ENCODE measurements around the gene CFDP1.

The CFDP1 gene

DNA sequence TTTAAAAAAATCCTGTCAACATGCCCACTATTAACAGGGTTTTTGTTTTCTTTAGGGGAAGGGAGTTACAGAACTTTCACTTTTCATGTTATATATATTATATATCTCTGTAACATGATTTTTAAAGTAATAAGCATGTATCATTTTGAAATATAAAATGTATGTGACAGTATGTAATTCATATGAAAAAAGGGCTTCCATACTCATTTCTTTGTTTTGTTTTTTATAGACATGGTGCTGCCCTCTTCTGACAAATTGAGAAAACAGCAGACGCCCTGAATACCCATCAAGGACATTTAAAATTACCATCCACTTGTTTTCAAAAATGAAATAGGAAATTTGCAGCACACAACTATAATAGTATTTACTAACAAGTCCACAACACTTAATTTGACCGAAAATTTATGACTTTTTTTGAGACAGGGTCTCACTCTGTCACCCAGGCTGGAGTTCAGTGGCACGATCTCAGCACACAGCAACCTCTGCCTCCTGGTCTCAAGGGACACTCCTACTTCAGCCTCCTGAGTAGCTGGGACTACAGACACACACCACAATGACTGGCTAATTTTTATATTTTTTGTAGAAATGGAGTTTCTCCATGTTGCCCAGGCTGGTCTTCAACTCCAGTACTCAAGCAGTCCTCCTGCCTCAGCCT lies 30.4 kb downstream of the CFDP1 start:
- peak; percentile 29 for DNase-seq

DNA sequence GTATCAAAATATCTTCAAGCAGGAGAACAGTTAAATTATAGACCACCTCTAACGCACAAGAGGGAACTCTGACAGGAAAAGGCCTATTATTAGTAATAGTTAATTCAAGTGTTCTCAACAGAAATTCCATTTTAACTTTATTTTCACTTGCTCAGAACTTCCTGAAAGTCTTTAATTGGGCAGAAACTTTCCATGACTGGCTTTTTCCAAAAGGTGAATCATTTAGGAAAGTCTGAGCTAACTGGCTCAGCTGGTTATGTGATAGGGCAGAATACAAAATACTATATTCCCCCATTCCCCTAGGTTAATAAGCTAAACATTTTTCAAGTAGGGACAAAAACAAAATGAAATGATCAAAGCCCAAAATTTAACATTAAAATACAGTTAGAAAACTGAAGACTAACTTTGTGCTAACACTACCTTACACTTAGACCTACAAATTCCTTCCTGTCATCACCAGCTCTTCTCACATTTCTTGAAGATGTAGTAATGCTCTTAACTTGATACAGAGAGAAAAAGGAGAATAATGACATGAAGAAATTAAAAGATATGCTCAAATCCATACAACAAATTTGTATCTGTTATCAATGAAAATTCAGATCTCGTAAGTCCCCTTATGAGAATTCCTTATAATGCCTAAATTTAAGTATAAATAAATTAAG lies 31.0 kb downstream of the CFDP1 start:
- no peak for DNase-seq

DNA sequence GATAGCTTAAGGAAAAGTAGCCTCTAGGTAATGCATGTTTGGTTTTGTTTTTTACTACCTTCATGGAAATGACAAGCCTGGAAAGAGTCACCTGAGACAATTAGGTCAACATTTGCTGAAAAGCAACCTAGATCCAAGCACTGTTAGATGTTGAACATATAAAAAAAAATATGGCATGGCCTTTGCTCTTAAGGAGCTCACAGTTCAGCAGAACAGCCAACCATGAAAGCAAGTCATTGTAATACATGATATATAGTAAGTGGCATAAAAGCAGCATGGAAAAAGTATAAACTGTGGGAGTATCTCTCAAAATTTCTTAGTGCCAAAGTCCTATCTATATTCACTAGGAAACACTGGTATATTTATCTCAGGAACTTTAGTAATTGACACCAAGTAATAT lies 31.6 kb downstream of the CFDP1 start:
- no peak for DNase-seq

DNA sequence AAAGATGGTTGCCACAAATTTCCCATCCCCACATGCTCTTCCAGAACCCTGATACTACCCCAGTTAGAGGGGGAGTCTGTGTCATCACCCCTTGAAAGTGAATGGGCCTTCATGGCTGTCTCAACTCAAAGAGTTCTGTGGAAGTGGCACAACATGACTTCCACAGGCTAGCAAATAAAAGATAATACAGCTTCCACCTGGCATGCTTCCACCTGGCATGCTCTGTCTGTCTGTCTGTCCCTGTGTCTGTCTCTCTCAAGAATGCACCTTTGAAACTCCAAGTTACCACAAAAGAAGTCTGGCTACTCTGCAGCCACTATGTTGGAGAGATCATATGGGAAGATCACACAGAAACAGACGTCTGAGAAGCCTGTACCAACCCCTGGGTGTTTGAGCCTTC lies 35.0 kb downstream of the CFDP1 start:
- DNase-seq = no peak

DNA sequence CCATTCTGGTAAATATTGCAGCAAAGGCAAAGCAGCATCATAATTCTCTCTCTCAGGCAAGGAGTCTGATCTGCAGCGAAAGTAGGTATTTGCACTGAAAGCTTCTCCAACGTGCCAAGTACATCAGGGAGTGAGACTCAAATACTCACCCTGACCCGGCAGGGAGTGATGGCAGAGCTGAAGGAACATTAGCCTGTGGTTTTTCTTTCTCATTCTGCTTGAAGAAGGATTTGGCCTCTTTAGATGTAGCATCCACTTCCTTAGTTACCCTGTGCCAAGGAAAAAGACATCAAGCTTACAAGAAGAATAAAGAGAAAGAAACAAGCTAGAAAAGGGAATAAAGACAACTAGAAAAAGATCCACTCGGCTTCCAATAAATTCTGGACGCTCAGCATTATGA lies 38.4 kb downstream of the CFDP1 start:
- DNase-seq = no peak

DNA sequence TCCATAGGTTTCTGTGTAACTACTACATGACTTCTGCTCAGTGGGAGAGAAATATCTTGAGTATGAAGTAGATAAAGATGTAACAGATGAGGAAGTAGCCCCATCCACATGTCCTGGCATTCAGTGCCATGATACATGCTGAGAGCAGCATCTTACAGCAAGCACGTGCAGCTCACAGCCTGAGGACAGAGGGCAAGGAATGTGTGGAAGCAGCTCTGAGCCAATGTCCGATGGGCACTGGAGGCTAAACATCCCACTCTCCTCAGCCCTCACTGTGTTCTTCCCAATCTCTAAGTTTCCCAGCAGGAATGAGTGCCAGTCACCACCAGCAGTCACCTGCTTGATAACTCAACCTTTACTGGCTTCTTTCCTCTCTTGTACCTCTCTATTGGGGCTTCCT lies 40.4 kb downstream of the CFDP1 start:
- no peak for DNase-seq

DNA sequence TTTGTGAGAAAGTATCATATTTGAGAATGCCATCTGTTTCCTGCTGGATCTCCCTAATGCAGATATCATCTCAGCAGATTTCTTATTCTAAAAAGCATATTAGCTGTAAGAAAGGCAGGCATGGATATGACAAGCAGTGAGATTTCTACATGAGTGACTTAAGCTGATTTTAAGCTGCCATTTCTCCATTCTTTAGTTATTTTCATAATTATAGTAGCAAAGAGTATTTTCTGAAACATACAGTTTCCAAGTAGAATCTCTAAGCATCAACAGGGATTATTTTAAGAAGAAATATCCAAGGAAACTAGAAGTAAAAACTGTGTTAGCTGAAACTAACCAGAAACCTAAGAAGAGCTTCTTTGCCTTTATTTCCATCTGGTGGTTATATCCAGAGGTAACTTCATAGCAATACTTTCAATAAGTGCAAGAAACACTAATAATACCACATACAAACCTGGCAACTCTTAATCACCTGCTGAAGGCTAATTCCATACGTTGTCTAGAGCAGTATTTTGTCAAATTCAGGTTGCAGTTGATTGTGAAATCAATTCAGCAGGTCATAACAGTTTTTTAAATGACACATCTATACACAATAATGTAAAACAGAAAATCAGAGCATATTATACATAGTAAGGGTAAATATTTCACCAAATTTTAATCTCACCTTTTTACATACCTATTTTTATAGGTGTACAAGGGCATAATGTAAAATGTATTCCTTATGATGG lies 42.2 kb downstream of the CFDP1 start:
- DNase-seq = no peak

DNA sequence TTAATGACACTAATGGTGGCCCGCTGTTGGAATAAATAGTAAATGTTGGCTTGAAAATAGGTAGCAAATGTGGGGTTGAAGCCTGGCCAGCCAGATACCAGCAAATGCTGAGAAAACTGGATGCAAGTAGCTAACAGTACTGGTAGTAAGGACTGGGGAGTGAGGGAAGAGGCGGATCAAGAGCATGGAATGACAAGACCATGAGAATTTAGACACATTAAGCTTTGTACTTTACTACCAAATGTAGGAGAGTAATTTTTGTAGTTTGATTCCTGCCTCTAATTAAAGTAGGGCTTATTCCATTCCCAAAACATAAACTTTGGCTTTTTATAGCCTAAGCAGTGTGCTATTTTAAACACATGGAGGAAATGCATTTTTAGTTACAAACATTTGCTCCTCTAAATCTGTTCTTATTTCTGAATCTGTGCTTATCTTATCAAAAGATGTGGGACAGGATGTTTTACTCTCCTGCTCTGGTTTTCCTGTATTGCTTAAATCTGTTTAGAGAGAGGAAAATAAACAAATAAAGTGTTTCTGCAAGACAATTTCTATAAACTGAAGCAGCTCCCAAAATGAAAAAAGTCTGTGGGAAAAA lies 44.1 kb downstream of the CFDP1 start:
- no peak for DNase-seq

DNA sequence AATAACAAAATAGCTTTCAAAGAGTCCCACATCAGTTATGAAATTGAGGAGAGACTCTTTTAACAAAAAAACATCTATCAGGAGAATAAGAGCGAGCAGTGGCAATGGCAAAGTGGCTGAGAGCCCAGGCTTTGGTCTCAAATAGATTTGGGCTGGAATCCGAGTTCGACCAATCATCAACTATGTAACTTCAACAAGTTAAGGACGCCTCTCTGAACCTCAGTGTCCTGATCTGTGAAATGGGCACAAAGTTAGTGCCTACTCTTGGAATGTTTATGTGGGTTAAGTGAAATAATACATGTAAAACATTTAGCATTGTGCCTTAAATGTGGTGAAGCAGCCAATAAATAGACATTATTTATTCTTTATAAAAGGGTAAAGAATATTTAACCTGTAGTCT lies 45.4 kb downstream of the CFDP1 start:
- no peak for DNase-seq

DNA sequence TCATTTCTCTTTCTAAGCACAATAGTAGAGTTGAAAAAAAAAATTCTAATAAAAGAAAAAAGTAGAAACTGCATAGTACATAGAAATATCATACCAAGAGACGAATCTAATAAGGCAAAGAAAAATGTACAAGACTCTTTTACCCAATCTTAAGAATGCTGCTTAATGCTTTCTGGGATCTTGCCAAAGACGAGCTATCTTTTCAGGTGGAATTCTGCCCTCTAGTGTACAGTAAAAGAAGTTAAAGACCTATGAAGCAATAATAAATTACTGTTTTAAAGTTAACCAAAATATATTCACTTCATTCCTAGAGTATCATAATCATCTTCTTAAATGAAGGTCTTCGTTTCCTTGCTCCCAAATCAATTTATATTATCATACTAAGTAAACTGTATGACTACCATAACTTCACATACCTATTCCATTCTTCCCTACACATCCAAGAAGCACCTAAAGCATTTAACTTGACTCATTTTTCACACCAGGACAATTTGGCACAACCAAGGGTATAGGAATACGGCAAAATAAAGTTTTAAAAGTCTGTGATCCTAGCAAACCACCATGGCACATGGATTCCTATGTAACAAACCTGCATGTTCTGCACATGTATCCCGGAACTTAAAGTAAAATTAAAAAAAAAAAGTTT lies 47.7 kb downstream of the CFDP1 start:
- peak; percentile 58 for DNase-seq

DNA sequence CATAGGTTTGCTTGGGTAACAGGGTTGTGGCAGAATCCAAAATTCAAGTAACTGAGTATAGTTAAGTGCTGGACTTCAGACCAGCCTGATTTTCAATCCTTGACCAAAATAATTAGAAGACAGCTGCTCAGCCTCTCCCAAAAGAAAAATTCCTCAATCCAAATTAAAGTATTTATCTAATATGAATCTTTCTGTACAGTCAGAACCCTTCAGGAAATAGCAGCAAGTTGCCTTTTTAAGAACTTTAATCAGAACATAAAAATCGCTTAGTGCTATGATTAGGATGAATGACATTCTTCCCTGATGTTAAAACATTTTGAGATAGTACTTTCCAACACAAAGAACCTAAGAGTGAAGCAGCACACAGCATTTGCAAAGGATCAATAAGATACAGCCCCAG lies 50.2 kb downstream of the CFDP1 start:
- DNase-seq = no peak

DNA sequence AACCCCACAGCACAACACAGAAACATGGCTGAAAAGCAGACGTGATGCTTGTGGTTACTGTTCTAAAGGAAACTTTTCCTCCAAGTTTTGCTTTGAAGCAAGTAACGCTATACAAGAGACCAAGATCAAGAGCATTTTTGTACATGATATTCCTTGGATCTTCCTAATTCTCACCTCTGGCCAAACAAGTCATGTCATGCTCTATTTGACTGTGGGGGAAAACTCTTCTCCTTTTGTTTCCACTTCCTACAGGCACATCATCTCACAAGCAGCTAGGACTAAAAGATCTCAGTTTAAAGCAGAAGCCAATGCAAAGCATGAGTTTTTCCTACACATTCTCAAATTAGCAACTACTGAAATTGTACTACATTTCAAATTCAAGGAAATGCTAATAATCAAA lies 50.7 kb downstream of the CFDP1 start:
- DNase-seq = no peak

DNA sequence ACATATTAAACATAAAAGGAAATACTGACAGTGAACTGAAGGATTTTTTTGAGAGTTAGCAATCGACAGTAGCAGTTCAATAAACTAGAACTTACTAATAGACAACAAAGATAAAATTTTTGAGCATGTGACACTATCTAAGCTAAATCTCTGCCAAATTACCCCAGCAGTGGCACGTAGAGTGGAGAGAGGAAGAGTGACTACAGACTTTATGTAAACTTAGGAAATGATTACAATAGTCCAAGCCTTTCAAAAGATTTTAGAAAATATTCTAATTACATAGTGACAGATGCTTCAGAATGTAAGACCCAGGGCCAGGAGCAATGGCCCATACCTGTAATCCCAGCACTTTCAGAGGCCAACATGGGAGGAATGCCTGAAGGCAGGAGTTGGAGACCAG lies 52.4 kb downstream of the CFDP1 start:
- no peak for DNase-seq

DNA sequence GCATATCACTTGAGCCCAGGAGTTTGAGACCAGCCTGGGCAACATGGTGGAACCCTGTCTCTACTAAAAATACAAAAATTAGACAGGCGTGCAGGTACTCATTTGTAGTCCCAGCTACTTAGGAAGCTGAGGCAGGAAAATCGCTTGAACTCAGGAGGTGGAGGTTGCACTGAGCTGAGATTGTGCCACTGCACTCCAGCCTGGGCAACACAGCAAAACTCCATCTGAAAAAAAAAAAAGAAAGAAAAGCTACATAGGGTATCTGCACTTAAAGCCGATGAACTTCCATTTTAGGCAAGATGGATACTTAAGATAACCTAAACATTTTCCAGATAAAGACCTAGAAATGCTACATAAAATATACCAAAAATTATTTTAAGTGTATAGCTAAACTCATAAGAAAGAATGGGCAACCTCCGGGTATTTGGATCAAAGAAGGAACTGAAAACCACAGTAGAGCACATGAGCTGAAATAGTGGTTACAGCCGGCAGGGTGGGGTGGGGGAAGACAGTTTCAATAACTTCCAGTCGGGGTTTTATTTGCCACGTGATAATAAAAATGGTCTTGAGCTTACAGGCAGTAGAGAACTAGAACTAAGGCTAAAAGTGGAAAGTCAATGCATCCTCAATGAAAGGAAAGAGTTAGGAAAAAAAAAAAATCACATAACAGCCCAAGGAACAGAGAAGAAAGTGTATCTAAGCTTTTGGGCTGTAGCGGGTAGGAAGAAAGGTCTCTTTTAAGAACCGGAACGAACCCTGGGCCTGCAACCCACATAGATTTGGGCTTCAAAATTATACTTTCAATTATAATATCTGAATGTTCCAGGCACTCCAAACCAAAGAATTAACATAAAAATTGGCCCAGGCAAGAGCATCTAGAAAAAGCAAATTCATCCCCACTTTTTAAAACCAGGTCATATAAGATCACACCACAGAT lies 53.1 kb downstream of the CFDP1 start:
- no peak for DNase-seq

DNA sequence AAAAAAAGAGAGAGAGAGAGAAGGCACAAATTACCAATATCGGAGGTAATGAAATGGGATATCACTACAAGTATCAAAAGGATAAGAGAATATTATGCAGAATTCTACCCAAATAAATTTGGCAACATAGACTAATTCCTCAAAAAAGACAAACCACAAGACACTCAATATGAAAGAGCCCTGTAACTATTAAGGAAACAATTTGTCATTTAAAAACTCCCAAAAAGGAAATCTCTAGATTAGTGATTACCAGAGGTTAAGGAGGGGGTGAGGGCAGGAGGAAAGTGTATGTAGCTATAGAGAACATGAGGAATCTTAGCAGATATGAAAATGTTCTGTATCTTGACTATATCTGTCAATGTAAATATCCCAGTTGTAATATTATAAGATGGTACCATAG lies 54.0 kb downstream of the CFDP1 start:
- no peak for DNase-seq

DNA sequence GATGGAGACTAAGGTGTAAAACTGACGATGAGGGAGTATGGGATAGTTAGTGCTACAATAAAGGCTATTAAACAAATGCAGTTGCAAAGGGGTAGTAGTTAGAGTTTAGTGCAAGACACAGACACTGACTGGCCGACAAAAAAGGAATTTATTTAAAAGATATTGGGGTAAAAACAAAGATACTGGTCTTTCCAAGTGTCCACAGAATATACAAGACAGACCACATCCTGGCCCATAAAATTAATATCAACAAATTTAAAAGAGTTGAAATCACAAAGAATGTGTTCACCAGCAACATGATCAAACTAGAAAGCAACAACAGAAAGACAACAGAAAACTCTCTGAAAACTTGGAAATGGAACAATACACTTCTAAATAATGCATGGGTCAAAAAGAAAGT lies 54.7 kb downstream of the CFDP1 start:
- no peak for DNase-seq

DNA sequence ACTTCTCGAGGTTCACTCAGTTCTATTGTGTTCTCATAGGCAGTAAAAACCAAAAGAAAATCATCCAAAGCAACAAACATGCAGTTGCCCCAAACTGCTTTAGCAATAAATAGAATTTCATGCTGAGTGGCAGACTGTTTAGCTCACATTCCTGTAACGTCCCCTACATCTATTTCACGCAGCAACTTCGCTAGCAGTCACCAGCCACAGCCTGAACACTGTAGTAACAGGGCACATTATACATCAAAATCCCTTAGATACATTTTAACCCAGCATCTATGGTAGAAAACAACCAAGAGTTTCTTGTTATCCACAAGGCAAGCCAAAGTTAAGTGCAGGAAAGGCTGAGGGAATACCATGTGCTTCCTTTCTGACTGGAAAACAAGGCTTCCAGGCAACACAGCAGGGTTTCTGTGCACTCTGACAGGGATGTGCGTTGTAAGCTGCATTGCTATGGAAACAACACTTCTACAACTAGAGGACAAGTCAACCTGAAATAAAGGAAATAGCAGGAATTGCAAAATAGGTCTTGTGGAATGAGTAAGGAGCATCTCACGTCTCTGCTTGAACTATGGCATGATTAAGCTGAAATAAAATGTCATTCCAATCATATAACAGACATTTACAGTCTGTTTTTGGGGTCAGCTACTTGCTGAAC lies 55.4 kb downstream of the CFDP1 start:
- DNase-seq = no peak

DNA sequence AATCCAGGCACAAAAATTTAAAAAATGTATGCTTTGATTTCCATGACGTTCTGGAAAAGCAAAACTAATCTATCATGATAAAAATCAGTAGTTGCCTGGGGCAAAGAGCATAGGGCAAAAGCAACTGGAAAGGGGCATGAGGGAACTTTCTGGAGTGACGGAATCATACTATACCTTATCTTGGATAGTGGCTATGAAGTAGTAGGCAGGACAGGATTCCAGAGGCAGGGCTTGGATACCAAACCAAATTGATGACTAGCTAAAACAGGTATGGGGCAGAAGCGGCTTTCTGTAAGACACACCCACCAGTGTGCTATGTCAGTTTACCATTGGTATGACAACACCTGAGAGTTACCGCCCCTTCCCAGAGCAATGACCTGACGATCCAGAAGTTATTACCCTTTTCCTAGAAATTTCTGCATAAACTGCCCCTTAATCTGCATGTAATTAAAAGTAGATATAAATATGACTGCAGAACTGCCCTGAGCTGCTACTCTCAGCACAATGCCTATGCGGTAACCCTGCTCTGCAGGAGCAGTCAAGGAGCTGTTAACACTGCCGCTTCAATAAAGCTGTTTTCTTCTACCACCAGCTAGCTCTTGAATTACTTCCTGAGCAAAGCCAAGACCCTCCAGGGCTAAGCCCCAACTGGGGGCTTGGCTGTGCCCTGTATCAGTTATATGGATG lies 56.7 kb downstream of the CFDP1 start:
- DNase-seq = no peak

DNA sequence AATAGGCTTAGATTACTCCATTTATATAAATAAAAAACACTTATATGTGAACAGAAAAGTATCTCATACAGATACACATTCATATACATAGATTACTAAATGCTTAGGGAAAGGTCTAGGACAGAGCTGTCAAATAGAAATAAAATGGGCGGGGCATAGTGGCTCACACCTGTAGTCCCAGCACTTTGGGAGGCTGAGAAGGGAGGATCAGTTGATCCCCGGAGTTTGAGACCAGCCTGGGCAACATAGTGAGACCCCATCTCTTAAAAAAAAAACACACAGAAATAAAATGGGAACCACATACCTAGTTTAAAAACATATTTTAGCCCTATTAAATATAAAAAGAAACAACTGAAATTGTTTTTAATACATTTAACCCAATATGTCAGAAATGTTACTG lies 58.9 kb downstream of the CFDP1 start:
- DNase-seq = no peak

DNA sequence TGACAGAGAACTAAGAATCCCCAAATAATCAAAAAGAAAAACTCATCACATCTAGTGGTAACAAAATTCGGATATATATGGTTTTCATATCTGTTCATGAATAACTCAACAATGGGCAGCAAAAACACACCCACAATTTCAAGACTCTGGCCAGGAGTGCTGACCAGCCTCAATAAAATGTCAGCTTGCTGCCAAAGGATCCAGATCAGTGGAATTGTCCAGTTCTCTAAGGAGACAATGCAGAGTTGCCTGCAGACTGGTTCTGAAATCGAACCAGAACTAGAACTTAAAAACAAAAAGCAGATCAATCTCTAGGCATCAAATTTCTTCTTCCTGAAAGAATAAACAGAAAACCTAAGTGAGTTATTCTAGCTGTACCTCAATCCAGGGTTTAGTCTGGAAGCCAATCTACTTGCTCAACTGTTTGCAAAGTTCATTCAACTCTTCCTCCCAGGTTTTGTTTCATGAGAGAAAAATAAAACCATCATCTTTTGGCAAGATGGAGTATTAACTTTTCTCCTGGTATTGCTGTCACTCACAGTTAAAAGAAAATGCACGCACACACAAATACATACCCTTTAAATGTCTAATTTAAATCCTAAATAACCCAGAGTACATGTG lies 61.0 kb downstream of the CFDP1 start:
- no peak for DNase-seq

DNA sequence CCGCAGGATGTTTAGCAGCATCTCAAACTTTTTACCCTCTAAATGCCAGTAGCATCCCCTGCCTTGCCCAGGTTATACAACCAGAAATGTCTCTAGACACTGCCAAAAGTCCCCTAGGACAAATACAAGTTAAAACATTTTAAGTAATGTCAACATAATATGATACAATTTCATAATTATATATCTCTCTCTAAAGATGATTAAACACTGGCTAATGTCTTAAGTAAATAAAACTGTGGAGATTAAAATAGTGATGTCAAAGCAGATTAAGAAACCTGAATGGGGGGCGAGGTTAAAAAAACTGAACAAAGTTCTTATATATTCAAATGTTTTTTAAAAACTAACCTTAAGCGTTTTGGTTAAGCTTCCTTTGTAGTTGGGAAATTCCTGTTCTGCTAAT lies 62.1 kb downstream of the CFDP1 start:
- DNase-seq = no peak
